ENCODE measurements around the gene SLC9A5.
A peak's percentile ranks its signal among the peaks of the same experiment; 100 is the strongest.

DNA sequence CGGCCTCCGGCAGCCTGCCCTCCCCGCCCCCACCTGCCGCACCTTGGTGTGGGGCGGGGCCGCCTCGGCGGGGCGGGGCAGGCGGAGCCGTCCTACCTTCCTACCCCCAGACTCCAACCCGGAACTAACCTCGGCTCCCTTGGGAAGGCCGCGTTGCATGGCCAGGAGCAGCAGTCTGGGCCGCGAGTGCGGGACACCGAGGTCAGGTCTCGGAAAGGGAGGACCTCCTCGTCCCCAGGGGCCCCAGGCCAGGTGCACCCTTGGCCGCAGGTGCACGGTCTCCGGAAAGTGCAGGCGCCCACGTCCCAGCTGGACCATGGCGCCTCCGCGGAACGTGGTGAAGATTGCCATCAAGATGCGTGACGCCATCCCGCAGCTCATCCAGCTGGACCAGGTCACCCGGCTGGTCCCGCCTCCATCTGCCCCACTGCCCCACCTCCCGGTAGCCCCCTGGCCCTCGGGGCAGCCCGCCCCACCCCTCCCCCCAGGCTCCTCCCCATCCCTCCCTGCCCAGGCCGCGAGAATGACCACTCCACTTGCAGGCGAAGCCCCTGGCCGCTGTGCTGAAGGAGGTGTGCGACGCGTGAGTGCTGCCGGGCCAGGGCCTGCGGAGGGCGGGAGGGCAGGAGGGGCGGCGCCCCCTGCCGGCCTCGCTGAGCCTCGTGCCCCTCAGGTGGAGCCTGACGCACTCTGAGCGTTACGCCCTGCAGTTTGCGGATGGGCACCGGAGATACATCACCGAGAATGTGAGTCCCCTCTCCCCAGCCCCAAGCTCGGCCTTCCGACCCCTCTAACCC is 49.6 kb upstream of the SLC9A5 start, which contains the start of gene ELMO3:
- peak; percentile 44; the same call in 1 of the 2 replicates for TF ChIP-seq TAF1 (IDR thresholded peaks at IDR 0.05; ENCODE audit: low read depth)
- TF ChIP-seq, protein P1, sequence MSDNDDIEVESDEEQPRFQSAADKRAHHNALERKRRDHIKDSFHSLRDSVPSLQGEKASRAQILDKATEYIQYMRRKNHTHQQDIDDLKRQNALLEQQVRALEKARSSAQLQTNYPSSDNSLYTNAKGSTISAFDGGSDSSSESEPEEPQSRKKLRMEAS (IDR thresholded peaks at IDR 0.05): peak; percentile 37
